Gastrocnemius medialis (tissue), 4 donors: ENCODE data around the gene CENPU. TPM values are rescaled to one million over a fixed set of nuclear protein-coding genes. Genes with fewer than 3 reads are reported as not detected.
"Not testable (repeated sequence)": the region's sequence is repeated elsewhere in the genome, so short reads cannot be mapped to it uniquely, and the experiment has no call there.

Experiments
- ATAC-seq, 2 donors: fragments of 150-250 bp; one replicate each; pipeline ENCODE4 v1.9.1; 2016
- DNase-seq, 2 donors: peaks; one replicate each; pipeline ENCODE4 v3.0.0-alpha.2; 2019
- H3K27ac ChIP-seq, 4 donors: fragments of 200-600 bp; sonication (generic); 1 replicate in 1 of 4; 2 replicates in 3 of 4; pipeline ENCODE4 v1.5.1; 2016 to 2018; ENCODE audit warnings: mild to moderate bottlenecking in 2 of 4, moderate library complexity in 1 of 4
- H3K27me3 ChIP-seq, 3 donors: fragments of 200-600 bp; sonication (generic) in 2 of 3; 1 replicate in 1 of 3; 2 replicates in 2 of 3; pipeline versions ENCODE4 v1.5.1 to v1.6.0; 2016 to 2019; ENCODE audit warnings: mild to moderate bottlenecking in 1 of 3, moderate library complexity in 1 of 3
- H3K36me3 ChIP-seq, 2 donors: fragments of 200-600 bp; sonication (generic) in 1 of 2; one replicate each; pipeline ENCODE4 v1.5.1; 2017 to 2018
- H3K4me1 ChIP-seq, 2 donors: fragments of 200-600 bp; sonication (generic) in 1 of 2; one replicate each; pipeline ENCODE4 v1.5.1; 2016 to 2017; ENCODE audit warnings: mild to moderate bottlenecking in 2 of 2
- H3K4me3 ChIP-seq, 4 donors: fragments of 200-600 bp; sonication (generic) in 3 of 4; 1 replicate in 1 of 4; 2 replicates in 3 of 4; pipeline ENCODE4 v1.5.1; 2016 to 2019; ENCODE audit warnings: mild to moderate bottlenecking in 2 of 4
- H3K9me3 ChIP-seq, 3 donors: fragments of 200-600 bp; sonication (generic) in 2 of 3; 1 replicate in 1 of 3; 2 replicates in 2 of 3; pipeline ENCODE4 v1.5.1; 2016 to 2019
- POLR2A ChIP-seq, 2 donors: fragments of 450-650 bp; IDR thresholded peaks; one replicate each; pipeline ENCODE4 v1.6.1; 2017; ENCODE audit warnings: antibody characterized with exemption in 2 of 2, mild to moderate bottlenecking in 2 of 2, moderate library complexity in 2 of 2
- in situ Hi-C, 4 donors: fragments of 200-750 bp; cut with MboI; loops; one replicate each; pipeline versions ENCODE4 v1.15.0 to v1.8.0; 2017; ENCODE audit warnings: low sequenced_read_pairs in 4 of 4
- intact Hi-C: fragments of 100-400 bp; cut with DNase I; formaldehyde crosslinking; loops from one replicate; pipeline ENCODE4 v1.15.1; 2023; ENCODE audit warnings: low total_unique reads
- total RNA-seq, 4 donors: library from RNA; depleted of rRNA; stranded (reverse); fragments of >200 nt; gene quantifications; one replicate each; pipeline versions ENCODE4 v1.1.0 to v1.2.3, GENCODE V29; 2016
- TF ChIP-seq, protein P1 (sequence below), 5 experiments: fragments of 450-650 bp in 3 of 5; fragments of 200-600 bp in 2 of 5; sonication (generic) in 2 of 5; IDR thresholded peaks in 4 of 5; conservative IDR thresholded peaks in 1 of 5; 1 replicate in 4 of 5; 2 replicates in 1 of 5; pipeline ENCODE4 v1.5.1; 2016 to 2019; ENCODE audit warnings: antibody characterized with exemption in 5 of 5, mild to moderate bottlenecking in 3 of 5, moderate library complexity in 3 of 5

Gene CENPU
- total RNA-seq, 4 donors from 2014 or later: 0.75 to 2.7 (median 2.2) TPM; not detected in 1

DNA sequence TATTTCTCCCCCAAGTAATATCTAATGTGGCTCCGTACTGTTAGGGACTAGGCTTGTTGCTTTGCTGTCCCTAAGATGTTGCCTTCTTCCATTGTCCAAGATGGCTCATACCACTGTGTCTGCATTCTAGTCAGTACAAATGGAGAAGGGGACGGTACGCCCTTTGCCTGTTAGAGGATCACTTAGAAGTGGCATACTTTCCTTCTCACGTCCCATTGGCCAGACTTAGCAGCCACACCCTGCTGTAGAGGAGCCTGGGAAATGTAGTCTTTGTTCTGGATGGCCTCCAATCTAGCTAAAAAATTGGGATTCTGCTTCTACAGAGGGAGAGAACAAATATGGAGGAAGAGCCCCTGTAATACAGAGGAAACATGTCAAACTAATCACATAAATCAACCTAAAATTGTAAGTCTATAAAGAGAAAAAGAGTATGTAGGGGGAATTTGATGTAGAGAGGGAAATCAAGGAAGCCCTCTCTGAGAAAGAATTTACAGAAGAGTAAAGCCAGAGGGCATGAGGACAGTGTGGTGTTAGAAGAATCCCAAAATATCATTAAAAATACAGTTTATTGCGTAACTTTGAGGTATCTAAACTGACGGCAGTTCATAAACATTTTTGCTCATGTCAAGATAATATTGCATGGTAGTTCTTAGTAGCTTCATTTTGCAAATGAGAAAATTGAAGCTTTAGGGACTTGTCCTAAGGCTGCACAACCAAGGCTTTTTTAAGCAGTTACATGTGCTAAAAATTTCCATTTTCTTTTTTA lies 69.3 kb downstream of the CENPU start:
- DNase-seq: no peak
- no peaks in the 10 kb centered on the region for H3K4me1 ChIP-seq
- no peak overlapping the region for H3K27ac ChIP-seq
- intact Hi-C loops (no loop called here), in situ Hi-C loops (no loop called here)
- no peaks in the 10 kb centered on the region for H3K27me3 ChIP-seq
- no peaks in the 10 kb centered on the region for H3K9me3 ChIP-seq
- peak in 1 of 2 donors; percentile 80 for ATAC-seq
- no peak for TF ChIP-seq POLR2A (IDR thresholded peaks at IDR 0.05)
- TF ChIP-seq, protein P1, sequence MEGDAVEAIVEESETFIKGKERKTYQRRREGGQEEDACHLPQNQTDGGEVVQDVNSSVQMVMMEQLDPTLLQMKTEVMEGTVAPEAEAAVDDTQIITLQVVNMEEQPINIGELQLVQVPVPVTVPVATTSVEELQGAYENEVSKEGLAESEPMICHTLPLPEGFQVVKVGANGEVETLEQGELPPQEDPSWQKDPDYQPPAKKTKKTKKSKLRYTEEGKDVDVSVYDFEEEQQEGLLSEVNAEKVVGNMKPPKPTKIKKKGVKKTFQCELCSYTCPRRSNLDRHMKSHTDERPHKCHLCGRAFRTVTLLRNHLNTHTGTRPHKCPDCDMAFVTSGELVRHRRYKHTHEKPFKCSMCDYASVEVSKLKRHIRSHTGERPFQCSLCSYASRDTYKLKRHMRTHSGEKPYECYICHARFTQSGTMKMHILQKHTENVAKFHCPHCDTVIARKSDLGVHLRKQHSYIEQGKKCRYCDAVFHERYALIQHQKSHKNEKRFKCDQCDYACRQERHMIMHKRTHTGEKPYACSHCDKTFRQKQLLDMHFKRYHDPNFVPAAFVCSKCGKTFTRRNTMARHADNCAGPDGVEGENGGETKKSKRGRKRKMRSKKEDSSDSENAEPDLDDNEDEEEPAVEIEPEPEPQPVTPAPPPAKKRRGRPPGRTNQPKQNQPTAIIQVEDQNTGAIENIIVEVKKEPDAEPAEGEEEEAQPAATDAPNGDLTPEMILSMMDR (IDR thresholded peaks at IDR 0.05 in 4 of 5, conservative IDR thresholded peaks at IDR 0.05 in 1 of 5): no peak
- H3K4me3 ChIP-seq: no peak overlapping the region
- peaks cover 0 to 31% of the 10 kb centered on the region in 2 donors for H3K36me3 ChIP-seq

DNA sequence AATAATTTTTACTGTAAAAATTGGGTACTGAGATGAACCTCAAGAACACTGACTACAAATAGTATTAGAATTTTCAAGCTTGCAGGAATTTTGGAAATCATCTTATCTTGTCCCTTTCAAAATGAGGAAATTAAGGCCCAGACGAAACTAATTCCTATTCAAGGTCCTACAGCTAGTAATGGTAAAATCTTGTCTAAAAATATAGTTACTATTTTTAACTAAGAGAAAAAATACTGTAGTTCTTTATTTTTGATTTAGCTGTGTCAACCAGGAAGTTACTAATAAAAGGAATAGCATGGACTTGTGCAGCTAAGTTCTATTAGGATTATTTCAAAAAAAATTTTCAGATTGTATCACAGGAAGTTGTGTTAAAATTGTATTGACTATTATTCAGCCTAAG lies 71.7 kb downstream of the CENPU start:
- ATAC-seq (no peak), DNase-seq (no peak)
- intact Hi-C loops: no loop called here
- Histone ChIP-seq H3K4me3 (no peak overlapping the region), H3K27ac (no peak overlapping the region), H3K27me3 (no peaks in the 10 kb centered on the region), H3K36me3 (peaks cover 0 to 28% of the 10 kb centered on the region in 2 donors), H3K4me1 (no peaks in the 10 kb centered on the region), H3K9me3 (no peaks in the 10 kb centered on the region)
- in situ Hi-C loops: no loop called here
- TF ChIP-seq, protein P1 (IDR thresholded peaks at IDR 0.05 in 4 of 5, conservative IDR thresholded peaks at IDR 0.05 in 1 of 5): no peak
- TF ChIP-seq POLR2A (IDR thresholded peaks at IDR 0.05): no peak

DNA sequence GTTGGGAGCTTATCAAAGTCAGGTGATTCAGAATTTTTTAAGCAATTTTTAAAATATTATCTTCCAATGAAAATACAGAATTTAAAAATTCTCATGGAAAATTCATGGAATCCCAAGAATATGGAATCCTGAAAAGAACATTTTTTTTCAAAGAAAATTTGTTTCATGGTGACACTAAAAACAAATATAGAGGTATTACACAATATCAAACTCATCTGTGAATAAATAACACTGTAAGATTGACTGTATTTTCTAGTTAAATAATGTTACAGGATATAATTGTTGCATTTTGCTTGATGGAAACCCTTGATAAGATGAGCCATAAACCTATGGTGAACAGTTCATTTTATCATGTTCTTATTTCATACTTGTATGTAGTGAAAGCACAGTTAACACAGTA lies 72.9 kb downstream of the CENPU start:
- H3K9me3 ChIP-seq: no peaks in the 10 kb centered on the region
- intact Hi-C loops (no loop called here), in situ Hi-C loops (no loop called here)
- DNase-seq: no peak
- peaks cover 0 to 20% of the 10 kb centered on the region in 2 donors for H3K36me3 ChIP-seq
- TF ChIP-seq, protein P1 (IDR thresholded peaks at IDR 0.05 in 4 of 5, conservative IDR thresholded peaks at IDR 0.05 in 1 of 5): no peak
- TF ChIP-seq POLR2A (IDR thresholded peaks at IDR 0.05): no peak
- H3K4me1 ChIP-seq: peaks cover 0 to 9% of the 10 kb centered on the region in 2 donors
- ATAC-seq: no peak
- no peak overlapping the region for H3K4me3 ChIP-seq
- no peak overlapping the region for H3K27ac ChIP-seq
- no peaks in the 10 kb centered on the region for H3K27me3 ChIP-seq

DNA sequence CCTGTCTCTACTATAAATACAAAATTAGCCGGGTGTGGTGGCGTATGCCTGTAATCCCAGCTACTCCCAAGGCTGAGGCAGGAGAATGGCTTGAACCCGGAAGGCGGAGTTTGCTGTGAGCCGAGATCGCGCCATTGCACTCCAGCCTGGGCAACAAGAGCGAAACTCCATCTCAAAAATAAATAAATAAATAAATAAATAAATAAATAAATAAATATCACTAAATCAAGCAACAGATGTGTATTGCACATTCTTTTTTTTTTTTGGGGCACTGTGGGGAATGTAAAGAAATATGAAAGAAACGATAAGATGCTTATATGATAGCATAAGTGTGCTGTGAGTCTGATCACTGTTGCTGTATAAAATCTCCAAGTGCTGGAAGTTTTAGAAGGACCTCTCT lies 76.1 kb downstream of the CENPU start:
- Histone ChIP-seq H3K36me3 (peaks cover 0 to 19% of the 10 kb centered on the region in 2 donors), H3K4me1 (peaks cover 11 to 15% of the 10 kb centered on the region in 2 donors)
- H3K27ac ChIP-seq, ATAC-seq, in situ Hi-C loops, H3K9me3 ChIP-seq, intact Hi-C loops, H3K4me3 ChIP-seq, DNase-seq, H3K27me3 ChIP-seq: not testable (repeated sequence)

DNA sequence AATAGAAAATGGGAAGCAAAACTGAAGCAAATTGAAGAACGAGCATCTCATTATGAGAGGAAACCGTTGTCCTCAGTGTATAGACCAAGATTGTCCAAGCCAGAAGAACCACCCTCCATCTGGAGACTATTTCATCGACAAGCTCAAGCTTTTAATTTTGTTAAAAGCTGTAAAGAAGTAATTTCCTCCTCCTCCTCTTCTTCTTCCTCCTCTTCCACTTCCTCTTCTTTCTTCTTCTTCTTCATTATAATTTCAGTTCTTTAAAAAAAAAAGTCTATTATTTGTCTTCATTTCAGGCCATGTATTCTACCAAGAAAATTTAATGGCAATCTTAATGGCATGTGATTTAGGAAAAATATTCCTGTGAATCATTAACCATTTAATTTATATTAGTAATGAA lies 76.8 kb downstream of the CENPU start:
- no peaks in the 10 kb centered on the region for H3K27me3 ChIP-seq
- in situ Hi-C loops (no loop called here), intact Hi-C loops (no loop called here)
- peaks cover 11 to 15% of the 10 kb centered on the region in 2 donors for H3K4me1 ChIP-seq
- ATAC-seq (no peak), DNase-seq (no peak)
- no peak overlapping the region for H3K4me3 ChIP-seq
- H3K36me3 ChIP-seq: peaks cover 0 to 19% of the 10 kb centered on the region in 2 donors
- TF ChIP-seq, protein P1 (IDR thresholded peaks at IDR 0.05 in 4 of 5, conservative IDR thresholded peaks at IDR 0.05 in 1 of 5): no peak
- TF ChIP-seq POLR2A (IDR thresholded peaks at IDR 0.05): no peak
- H3K27ac ChIP-seq: no peak overlapping the region
- no peaks in the 10 kb centered on the region for H3K9me3 ChIP-seq
